ENCODE results near the gene REXO1.
A peak's percentile ranks its signal among the peaks of the same experiment; 100 is the strongest.

- TF ChIP-seq CTCF (IDR thresholded peaks at IDR 0.05) (peak; percentile 39 to 71 (median 47)), POLR2A (IDR thresholded peaks at IDR 0.05) (no peak)
Measured at GRCh38 chr19:1774989-1775772, 73.1 kb downstream of the REXO1 start.
